Gastroesophageal sphincter (tissue), 3 donors: ENCODE results near the gene KCNG4.

ENCODE experiments used
- POLR2AphosphoS5 ChIP-seq: sonication (generic); formaldehyde crosslinking; IDR thresholded peaks from one replicate; pipeline ENCODE4 v1.6.1; 2017; ENCODE audit warnings: antibody characterized with exemption
- TF ChIP-seq, protein P1 (sequence below), 4 experiments: fragments of 200-600 bp in 2 of 4; fragments of 450-650 bp in 2 of 4; sonication (generic) in 1 of 4; IDR thresholded peaks; one replicate each; pipeline ENCODE4 v1.5.1; 2017 to 2019; ENCODE audit warnings: antibody characterized with exemption in 4 of 4, mild to moderate bottlenecking in 2 of 4, moderate library complexity in 2 of 4

GRCh38 chr16:84272740-84273320 lies 33.0 kb upstream of the KCNG4 start:
- TF ChIP-seq POLR2AphosphoS5 = no peak
- TF ChIP-seq, protein P1, sequence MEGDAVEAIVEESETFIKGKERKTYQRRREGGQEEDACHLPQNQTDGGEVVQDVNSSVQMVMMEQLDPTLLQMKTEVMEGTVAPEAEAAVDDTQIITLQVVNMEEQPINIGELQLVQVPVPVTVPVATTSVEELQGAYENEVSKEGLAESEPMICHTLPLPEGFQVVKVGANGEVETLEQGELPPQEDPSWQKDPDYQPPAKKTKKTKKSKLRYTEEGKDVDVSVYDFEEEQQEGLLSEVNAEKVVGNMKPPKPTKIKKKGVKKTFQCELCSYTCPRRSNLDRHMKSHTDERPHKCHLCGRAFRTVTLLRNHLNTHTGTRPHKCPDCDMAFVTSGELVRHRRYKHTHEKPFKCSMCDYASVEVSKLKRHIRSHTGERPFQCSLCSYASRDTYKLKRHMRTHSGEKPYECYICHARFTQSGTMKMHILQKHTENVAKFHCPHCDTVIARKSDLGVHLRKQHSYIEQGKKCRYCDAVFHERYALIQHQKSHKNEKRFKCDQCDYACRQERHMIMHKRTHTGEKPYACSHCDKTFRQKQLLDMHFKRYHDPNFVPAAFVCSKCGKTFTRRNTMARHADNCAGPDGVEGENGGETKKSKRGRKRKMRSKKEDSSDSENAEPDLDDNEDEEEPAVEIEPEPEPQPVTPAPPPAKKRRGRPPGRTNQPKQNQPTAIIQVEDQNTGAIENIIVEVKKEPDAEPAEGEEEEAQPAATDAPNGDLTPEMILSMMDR (IDR thresholded peaks at IDR 0.05) = no peak
